ENCODE results near the gene NFIB.

GRCh38 chr9:14215614-14216013 lies 98.3 kb downstream of the NFIB start:
- TF ChIP-seq EZH2phosphoT487 (IDR thresholded peaks at IDR 0.05; ENCODE audit: borderline replicate concordance, low read depth, low read length) = no peak
- TF ChIP-seq, protein P1, sequence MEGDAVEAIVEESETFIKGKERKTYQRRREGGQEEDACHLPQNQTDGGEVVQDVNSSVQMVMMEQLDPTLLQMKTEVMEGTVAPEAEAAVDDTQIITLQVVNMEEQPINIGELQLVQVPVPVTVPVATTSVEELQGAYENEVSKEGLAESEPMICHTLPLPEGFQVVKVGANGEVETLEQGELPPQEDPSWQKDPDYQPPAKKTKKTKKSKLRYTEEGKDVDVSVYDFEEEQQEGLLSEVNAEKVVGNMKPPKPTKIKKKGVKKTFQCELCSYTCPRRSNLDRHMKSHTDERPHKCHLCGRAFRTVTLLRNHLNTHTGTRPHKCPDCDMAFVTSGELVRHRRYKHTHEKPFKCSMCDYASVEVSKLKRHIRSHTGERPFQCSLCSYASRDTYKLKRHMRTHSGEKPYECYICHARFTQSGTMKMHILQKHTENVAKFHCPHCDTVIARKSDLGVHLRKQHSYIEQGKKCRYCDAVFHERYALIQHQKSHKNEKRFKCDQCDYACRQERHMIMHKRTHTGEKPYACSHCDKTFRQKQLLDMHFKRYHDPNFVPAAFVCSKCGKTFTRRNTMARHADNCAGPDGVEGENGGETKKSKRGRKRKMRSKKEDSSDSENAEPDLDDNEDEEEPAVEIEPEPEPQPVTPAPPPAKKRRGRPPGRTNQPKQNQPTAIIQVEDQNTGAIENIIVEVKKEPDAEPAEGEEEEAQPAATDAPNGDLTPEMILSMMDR (conservative IDR thresholded peaks at IDR 0.05; ENCODE audit: low read length) = no peak
